HepG2 (cell line): Measurements from ENCODE around the gene ZSCAN32. TPM values are rescaled to one million over a fixed set of nuclear protein-coding genes. Genes with fewer than 3 reads are reported as not detected.

Source experiments
- HMGA1 ChIP-seq: sonication (generic); formaldehyde crosslinking; conservative IDR thresholded peaks from 2 replicates; pipeline ENCODE4 v1.4.0; 2020; ENCODE audit warnings: missing genetic modification reagents
- HNRNPUL1 ChIP-seq: fragments of 200-400 bp; formaldehyde crosslinking; IDR thresholded peaks from 2 replicates; pipeline ENCODE4 v1.6.1; 2017; ENCODE audit warnings: low read depth, mild to moderate bottlenecking, low read length, moderate library complexity
- KDM1A ChIP-seq: IDR thresholded peaks from 2 replicates; pipeline ENCODE4 v1.6.1; 2016; ENCODE audit warnings: missing compliant biosample characterization
- MAFK ChIP-seq, 2 experiments: IDR thresholded peaks in 1 of 2; conservative IDR thresholded peaks in 1 of 2; 2 replicates each; pipeline ENCODE4 v1.6.1; 2011; ENCODE audit warnings: improper control_type of control experiment in 2 of 2, low read length in 2 of 2
- NPAS2 ChIP-seq: sonication (generic); formaldehyde crosslinking; IDR thresholded peaks from 2 replicates; pipeline ENCODE4 v1.8.0; 2022; ENCODE audit warnings: mild to moderate bottlenecking, missing genetic modification reagents, borderline replicate concordance
- NR2F1 ChIP-seq, 2 experiments: fragments of 450-650 bp in 1 of 2; formaldehyde crosslinking in 1 of 2; IDR thresholded peaks; 2 replicates each; pipeline versions ENCODE4 v1.5.0 to v1.6.1; 2016 to 2020; ENCODE audit warnings: mild to moderate bottlenecking in 1 of 2, missing compliant biosample characterization in 1 of 2, missing genetic modification reagents in 1 of 2, moderate library complexity in 1 of 2
- NR2F6 ChIP-seq, 2 experiments: IDR thresholded peaks; 2 replicates each; pipeline ENCODE4 v1.6.1; 2016; ENCODE audit warnings: antibody characterized with exemption in 1 of 2, mild to moderate bottlenecking in 1 of 2
- PLRG1 ChIP-seq: fragments of 450-650 bp; conservative IDR thresholded peaks from 2 replicates; pipeline ENCODE4 v1.6.1; 2016
- POGK ChIP-seq: sonication (generic); formaldehyde crosslinking; conservative IDR thresholded peaks from 2 replicates; pipeline ENCODE4 v1.8.0; 2022; ENCODE audit warnings: mild to moderate bottlenecking, moderate library complexity, missing genetic modification reagents
- POGZ ChIP-seq: sonication (generic); formaldehyde crosslinking; IDR thresholded peaks from 2 replicates; pipeline ENCODE4 v1.4.0; 2020; ENCODE audit warnings: mild to moderate bottlenecking, missing genetic modification reagents
- PRDM10 ChIP-seq: sonication (generic); formaldehyde crosslinking; IDR thresholded peaks from 2 replicates; pipeline ENCODE4 v1.4.0; 2020; ENCODE audit warnings: low read depth, missing genetic modification reagents
- RBM39 ChIP-seq: fragments of 200-400 bp; formaldehyde crosslinking; IDR thresholded peaks from one replicate; pipeline ENCODE4 v1.6.1; 2018; ENCODE audit warnings: antibody characterized with exemption, mild to moderate bottlenecking, low read depth, low read length; ENCODE audit not compliant: poor library complexity, severe bottlenecking
- SMAD9 ChIP-seq: sonication (generic); formaldehyde crosslinking; IDR thresholded peaks from 2 replicates; pipeline ENCODE4 v1.5.1; 2020; ENCODE audit warnings: mild to moderate bottlenecking, missing genetic modification reagents
- SP2 ChIP-seq: sonication (generic); formaldehyde crosslinking; IDR thresholded peaks from 2 replicates; pipeline ENCODE4 v1.5.1; 2020; ENCODE audit warnings: mild to moderate bottlenecking, missing genetic modification reagents
- WIZ ChIP-seq: sonication (generic); formaldehyde crosslinking; IDR thresholded peaks from 2 replicates; pipeline ENCODE4 v1.5.1; 2020; ENCODE audit warnings: mild to moderate bottlenecking, missing genetic modification reagents
- YEATS4 ChIP-seq: sonication (generic); formaldehyde crosslinking; IDR thresholded peaks from 2 replicates; pipeline ENCODE4 v1.4.0; 2020; ENCODE audit warnings: missing genetic modification reagents, borderline replicate concordance
- ZNF296 ChIP-seq: sonication (generic); formaldehyde crosslinking; conservative IDR thresholded peaks from 2 replicates; pipeline ENCODE4 v1.5.0; 2020; ENCODE audit warnings: mild to moderate bottlenecking, missing genetic modification reagents
- ZNF329 ChIP-seq: sonication (generic); formaldehyde crosslinking; IDR thresholded peaks from 2 replicates; pipeline ENCODE4 v1.9.0; 2021; ENCODE audit warnings: low read depth, mild to moderate bottlenecking, missing genetic modification reagents
- ZNF782 ChIP-seq: sonication (generic); formaldehyde crosslinking; IDR thresholded peaks from 2 replicates; pipeline ENCODE4 v1.4.0; 2020; ENCODE audit warnings: missing genetic modification reagents, mild to moderate bottlenecking, borderline replicate concordance
- ZSCAN12 ChIP-seq: sonication (generic); formaldehyde crosslinking; IDR thresholded peaks from 2 replicates; pipeline ENCODE4 v1.9.0; 2021; ENCODE audit warnings: mild to moderate bottlenecking, missing genetic modification reagents
- polyA plus RNA-seq, 8 experiments: library from polyadenylated mRNA; depleted of rRNA in 3 of 8; stranded (reverse) in 7 of 8; unstranded in 1 of 8; fragments of >200 nt; fragmentation: Illumina TruSeq in 4 of 8; extraction: Trizol in 4 of 8; gene quantifications; 2 replicates each; pipeline versions ENCODE4 v1.2.1 to v1.2.3, GENCODE V29; 2011 to 2016; ENCODE audit warnings: low read depth in 4 of 8, missing spikeins in 1 of 8, mixed read lengths in 1 of 8; ENCODE audit not compliant: insufficient read depth in 1 of 8
- total RNA-seq, 5 experiments: library from RNA; depleted of rRNA; stranded (reverse); fragments of >200 nt; fragmentation: Illumina TruSeq; extraction: Trizol; gene quantifications; 2 replicates each; pipeline ENCODE4 v1.2.3, GENCODE V29; 2016; ENCODE audit warnings: low read depth in 1 of 5
- TF ChIP-seq, protein P1 (sequence below): sonication (generic); formaldehyde crosslinking; IDR thresholded peaks from 2 replicates; pipeline ENCODE4 v1.4.0; 2020; ENCODE audit warnings: mild to moderate bottlenecking, missing genetic modification reagents
- TF ChIP-seq, protein P2 (sequence below): IDR thresholded peaks from 2 replicates; pipeline ENCODE4 v1.6.1; 2016; ENCODE audit warnings: missing genetic modification reagents, missing compliant biosample characterization

The ZSCAN32 gene
- total and polyA plus RNA-seq, 2 of the 13 experiments (the other 11 are each of a cell fraction or from before 2014, with no cell fraction given): 10.7 to 12.8 TPM

GRCh38 chr16:3400446-3400778 is 392 bp downstream of the ZSCAN32 start (continued):
- TF ChIP-seq, protein P1, sequence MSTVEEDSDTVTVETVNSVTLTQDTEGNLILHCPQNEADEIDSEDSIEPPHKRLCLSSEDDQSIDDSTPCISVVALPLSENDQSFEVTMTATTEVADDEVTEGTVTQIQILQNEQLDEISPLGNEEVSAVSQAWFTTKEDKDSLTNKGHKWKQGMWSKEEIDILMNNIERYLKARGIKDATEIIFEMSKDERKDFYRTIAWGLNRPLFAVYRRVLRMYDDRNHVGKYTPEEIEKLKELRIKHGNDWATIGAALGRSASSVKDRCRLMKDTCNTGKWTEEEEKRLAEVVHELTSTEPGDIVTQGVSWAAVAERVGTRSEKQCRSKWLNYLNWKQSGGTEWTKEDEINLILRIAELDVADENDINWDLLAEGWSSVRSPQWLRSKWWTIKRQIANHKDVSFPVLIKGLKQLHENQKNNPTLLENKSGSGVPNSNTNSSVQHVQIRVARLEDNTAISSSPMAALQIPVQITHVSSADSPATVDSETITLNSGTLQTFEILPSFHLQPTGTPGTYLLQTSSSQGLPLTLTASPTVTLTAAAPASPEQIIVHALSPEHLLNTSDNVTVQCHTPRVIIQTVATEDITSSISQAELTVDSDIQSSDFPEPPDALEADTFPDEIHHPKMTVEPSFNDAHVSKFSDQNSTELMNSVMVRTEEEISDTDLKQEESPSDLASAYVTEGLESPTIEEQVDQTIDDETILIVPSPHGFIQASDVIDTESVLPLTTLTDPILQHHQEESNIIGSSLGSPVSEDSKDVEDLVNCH (CRISPR knock-in tag): no peak
- peak; percentile 24; the same call in 1 of the 2 replicates for TF ChIP-seq NR2F6 (IDR thresholded peaks at IDR 0.05)
- TF ChIP-seq NR2F6 (CRISPR knock-in tag; IDR thresholded peaks at IDR 0.05): peak; percentile 9; the same call in 1 of the 2 replicates
- no peak for TF ChIP-seq MAFK (conservative IDR thresholded peaks at IDR 0.05 in 1 of 2, IDR thresholded peaks at IDR 0.05 in 1 of 2; ENCODE audit: low read length in 2 of 2)
- no peak for TF ChIP-seq ZNF329
- TF ChIP-seq HMGA1 (CRISPR knock-in tag): no peak
- TF ChIP-seq HNRNPUL1: no peak
- no peak for TF ChIP-seq PLRG1
- no peak for TF ChIP-seq POGZ (CRISPR knock-in tag)
- TF ChIP-seq NR2F1 (CRISPR knock-in tag; IDR thresholded peaks at IDR 0.05): peak; percentile 39 to 69; a peak in 3 of 4 replicates
- no peak for TF ChIP-seq KDM1A
- TF ChIP-seq, protein P2, sequence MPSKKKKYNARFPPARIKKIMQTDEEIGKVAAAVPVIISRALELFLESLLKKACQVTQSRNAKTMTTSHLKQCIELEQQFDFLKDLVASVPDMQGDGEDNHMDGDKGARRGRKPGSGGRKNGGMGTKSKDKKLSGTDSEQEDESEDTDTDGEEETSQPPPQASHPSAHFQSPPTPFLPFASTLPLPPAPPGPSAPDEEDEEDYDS: no peak
- TF ChIP-seq PRDM10: no peak
- no peak for TF ChIP-seq RBM39
- no peak for TF ChIP-seq WIZ (CRISPR knock-in tag)
- TF ChIP-seq ZSCAN12 (CRISPR knock-in tag): 0 out of 2 replicates have a peak, but pooled peaks have one; percentile 68
- TF ChIP-seq SP2 (CRISPR knock-in tag): no peak
- 0 out of 2 replicates have a peak, but pooled peaks have one; percentile 34 for TF ChIP-seq ZNF296 (CRISPR knock-in tag)
- TF ChIP-seq YEATS4: no peak
- TF ChIP-seq SMAD9: no peak
- TF ChIP-seq POGK: no peak
- 0 out of 2 replicates have a peak, but pooled peaks have one; percentile 30 for TF ChIP-seq NPAS2
- TF ChIP-seq ZNF782 (CRISPR knock-in tag): no peak
